Stimulated activated CD8-positive, alpha-beta memory T cell treated with anti-CD3 and anti-CD28 coated beads, Interleukin-4, amount 100 ng/mL, for 48 hours (primary cell): ENCODE data around the gene ST6GAL1.
"Not testable (repeated sequence)": the region's sequence is repeated elsewhere in the genome, so short reads cannot be mapped to it uniquely, and the experiment has no call there.

Source experiments
- DNase-seq: peaks from one replicate; pipeline ENCODE4 v3.0.0-alpha.2; 2020

Gene ST6GAL1

GRCh38 chr3:187052427-187052826, 122.1 kb downstream of the ST6GAL1 start:
- DNase-seq = not testable (repeated sequence)

- not testable (repeated sequence) for DNase-seq
Observed at GRCh38 chr3:187054433-187054832, 124.1 kb downstream of the ST6GAL1 start.

- not testable (repeated sequence) for DNase-seq
Observed at GRCh38 chr3:187057803-187058202, 127.5 kb downstream of the ST6GAL1 start.

GRCh38 chr3:187061748-187062147, 131.4 kb downstream of the ST6GAL1 start:
- DNase-seq = no peak

GRCh38 chr3:187062526-187063177, 132.3 kb downstream of the ST6GAL1 start:
- DNase-seq = no peak

- no peak for DNase-seq
Observed at GRCh38 chr3:187063286-187064121, 133.2 kb downstream of the ST6GAL1 start.

GRCh38 chr3:187064210-187065115, 134.1 kb downstream of the ST6GAL1 start:
- DNase-seq = no peak

GRCh38 chr3:187066228-187066995, 136.1 kb downstream of the ST6GAL1 start:
- no peak for DNase-seq

- no peak for DNase-seq
Observed at GRCh38 chr3:187068787-187069186, 138.5 kb downstream of the ST6GAL1 start.

- no peak for DNase-seq
Observed at GRCh38 chr3:187069857-187070516, 139.7 kb downstream of the ST6GAL1 start.

- no peak for DNase-seq
Observed at GRCh38 chr3:187072102-187072501, 141.8 kb downstream of the ST6GAL1 start.

GRCh38 chr3:187072511-187072910, 142.2 kb downstream of the ST6GAL1 start:
- DNase-seq = no peak

- DNase-seq = no peak
Observed at GRCh38 chr3:187073581-187074098, 143.3 kb downstream of the ST6GAL1 start.

GRCh38 chr3:187074846-187075245, 144.5 kb downstream of the ST6GAL1 start:
- no peak for DNase-seq

- DNase-seq = no peak
Observed at GRCh38 chr3:187076297-187076696, 146.0 kb downstream of the ST6GAL1 start.

GRCh38 chr3:187077085-187077484, 146.8 kb downstream of the ST6GAL1 start:
- no peak for DNase-seq

GRCh38 chr3:187077537-187077936, 147.2 kb downstream of the ST6GAL1 start:
- no peak for DNase-seq

GRCh38 chr3:187079090-187080022, 149.0 kb downstream of the ST6GAL1 start:
- DNase-seq = no peak

- no peak for DNase-seq
Observed at GRCh38 chr3:187080799-187081450, 150.6 kb downstream of the ST6GAL1 start.
